ENCODE results near the gene DEFB132. TPM values are rescaled to one million over a fixed set of nuclear protein-coding genes. Genes with fewer than 3 reads are reported as not detected.

Gene DEFB132
- total RNA-seq, 1 donor from 2014 or later, result not detected

- H3K4me1 Mint-ChIP-seq (ENCODE audit: unreplicated experiment), result peaks cover 40% of the 10 kb centered on the region
- peaks cover 4% of the 10 kb centered on the region for H3K27me3 Mint-ChIP-seq
- DNase-seq (ENCODE audit: extremely low spot score, unreplicated experiment), result no peak
- peak overlapping the region; percentile 37 for H3K27ac Mint-ChIP-seq
- H3K36me3 Mint-ChIP-seq, result peaks cover 22% of the 10 kb centered on the region
- TF ChIP-seq CTCF (conservative IDR thresholded peaks at IDR 0.05), result no peak
- peak overlapping the region; percentile 98 for H3K4me3 Mint-ChIP-seq
- H3K9me3 Mint-ChIP-seq, result no peaks in the 10 kb centered on the region
Observed at GRCh38 chr20:300345-300990, 42.9 kb downstream of the DEFB132 start.

DNA sequence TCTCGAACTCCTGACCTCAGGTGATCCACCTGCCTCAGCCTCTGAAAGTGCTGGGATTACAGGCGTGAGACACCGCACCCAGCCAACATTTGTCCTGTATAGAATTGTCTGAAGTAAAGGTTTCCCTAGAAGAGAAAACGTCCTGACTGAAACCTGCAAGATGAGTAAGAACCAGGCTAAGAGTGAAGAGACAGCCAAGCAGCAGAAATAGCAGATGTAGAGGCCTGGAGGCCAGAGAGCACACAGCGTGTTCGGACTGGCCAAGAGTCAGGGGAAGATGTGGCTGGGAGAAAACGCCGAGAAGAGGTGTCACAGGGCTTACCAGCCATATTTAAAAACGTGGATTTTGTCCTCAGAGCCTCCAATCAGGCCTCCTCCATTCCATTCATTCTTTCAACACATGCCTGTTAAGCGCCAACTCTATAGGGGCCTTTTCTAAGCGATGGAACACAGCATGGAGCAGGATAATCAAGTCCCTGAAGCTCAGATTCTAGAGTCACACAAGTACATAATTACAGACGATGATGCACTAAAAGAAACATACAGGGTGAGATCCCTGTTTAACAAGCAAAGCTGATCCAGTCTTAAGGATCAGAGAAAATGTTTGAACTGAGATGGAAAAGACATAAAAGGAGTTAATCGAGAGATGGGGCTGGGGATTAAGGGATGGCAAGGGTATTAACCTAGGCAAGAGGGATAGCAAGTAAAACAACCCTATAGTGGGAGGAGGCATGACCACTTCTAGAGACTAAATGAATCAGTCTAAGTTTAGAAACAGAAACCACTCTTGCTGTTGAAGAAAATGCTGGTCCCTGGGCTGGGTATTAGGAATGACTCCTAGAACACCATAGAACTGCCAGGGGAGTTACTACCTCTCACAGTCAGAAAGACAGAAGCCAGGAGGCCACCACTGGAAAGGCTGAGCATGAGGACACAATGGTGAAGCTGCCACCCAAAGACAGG is 44.6 kb downstream of the DEFB132 start:
- H3K4me3 Mint-ChIP-seq, result no peak overlapping the region

DNA sequence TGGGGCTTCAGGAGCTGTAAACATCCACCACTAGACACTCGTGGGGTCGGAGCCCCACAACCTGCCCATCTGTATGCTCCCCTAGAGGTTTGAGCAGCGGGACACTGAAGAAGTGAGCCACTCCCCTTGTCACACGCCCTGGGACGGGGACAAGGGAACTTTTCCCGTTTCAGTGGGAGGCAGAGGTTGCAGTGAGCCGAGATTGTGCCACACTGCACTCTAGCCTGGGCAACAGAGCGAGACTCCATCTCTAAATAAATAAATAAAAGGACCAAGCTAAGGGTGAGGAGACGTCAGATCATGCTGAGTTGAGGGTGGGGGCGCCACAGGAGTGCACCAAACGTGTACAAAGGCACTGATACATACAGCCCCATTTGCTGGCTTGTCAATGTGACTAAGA is 48.2 kb downstream of the DEFB132 start:
- no peaks in the 10 kb centered on the region for H3K9me3 Mint-ChIP-seq
- H3K27ac Mint-ChIP-seq, result no peak overlapping the region
- peaks cover 34% of the 10 kb centered on the region for H3K4me1 Mint-ChIP-seq (ENCODE audit: unreplicated experiment)
- no peaks in the 10 kb centered on the region for H3K27me3 Mint-ChIP-seq
- H3K36me3 Mint-ChIP-seq, result peaks cover 9% of the 10 kb centered on the region
- H3K4me3 Mint-ChIP-seq, result no peak overlapping the region
- TF ChIP-seq CTCF (conservative IDR thresholded peaks at IDR 0.05), result no peak
- DNase-seq (ENCODE audit: extremely low spot score, unreplicated experiment), result no peak

More for the DNA sequence above, 44.6 kb downstream of the DEFB132 start:
- Mint-ChIP-seq H3K36me3 (peaks cover 22% of the 10 kb centered on the region), H3K9me3 (no peaks in the 10 kb centered on the region), H3K4me1 (ENCODE audit: unreplicated experiment) (peaks cover 34% of the 10 kb centered on the region), H3K27ac (peak overlapping the region; percentile 1), H3K27me3 (no peaks in the 10 kb centered on the region)
- TF ChIP-seq CTCF (conservative IDR thresholded peaks at IDR 0.05), result no peak
- no peak for DNase-seq (ENCODE audit: extremely low spot score, unreplicated experiment)

GRCh38 chr20:308427-309038 is 51.0 kb downstream of the DEFB132 start:
- TF ChIP-seq CTCF (conservative IDR thresholded peaks at IDR 0.05), result no peak
- Mint-ChIP-seq H3K4me1 (ENCODE audit: unreplicated experiment) (peaks cover 19% of the 10 kb centered on the region), H3K9me3 (no peaks in the 10 kb centered on the region), H3K27me3 (no peaks in the 10 kb centered on the region), H3K27ac (peak overlapping the region; percentile 35), H3K4me3 (peak overlapping the region; percentile 23), H3K36me3 (no peaks in the 10 kb centered on the region)
- DNase-seq (ENCODE audit: extremely low spot score, unreplicated experiment), result no peak

DNA sequence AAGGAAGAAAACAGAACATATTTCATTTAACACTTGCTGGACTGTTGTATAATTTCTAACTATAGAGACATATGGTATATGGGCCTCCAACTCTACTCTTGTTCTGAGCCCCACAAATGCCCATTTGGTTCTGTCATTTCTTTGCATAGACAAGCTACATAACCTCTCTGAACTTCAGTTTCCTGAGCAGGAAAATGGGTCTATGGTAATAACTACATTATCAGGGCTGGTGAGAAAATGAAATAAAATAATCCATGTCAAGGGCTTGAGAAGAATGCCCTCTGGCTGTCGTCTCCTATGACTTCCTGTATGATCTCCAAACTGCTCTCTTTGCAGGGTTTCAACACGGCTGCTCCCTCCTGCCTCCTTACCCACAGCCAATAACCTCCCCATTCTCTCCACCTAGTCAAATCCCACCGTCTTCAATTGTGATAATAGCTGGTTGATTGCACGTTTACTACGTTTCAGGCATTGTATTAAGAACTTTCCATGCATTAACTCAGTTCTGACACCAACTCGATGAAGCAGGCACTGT is 51.8 kb downstream of the DEFB132 start:
- Mint-ChIP-seq H3K4me3 (peak overlapping the region; percentile 89), H3K4me1 (ENCODE audit: unreplicated experiment) (peaks cover 19% of the 10 kb centered on the region), H3K9me3 (no peaks in the 10 kb centered on the region), H3K27ac (peak overlapping the region; percentile 86), H3K36me3 (no peaks in the 10 kb centered on the region), H3K27me3 (no peaks in the 10 kb centered on the region)
- DNase-seq (ENCODE audit: extremely low spot score, unreplicated experiment), result no peak
- no peak for TF ChIP-seq CTCF (conservative IDR thresholded peaks at IDR 0.05)
